Urothelium cell line (cell line): Measurements from ENCODE around the gene ADCY2.
A peak's percentile ranks its signal among the peaks of the same experiment; 100 is the strongest.

ENCODE experiments used
- DNase-seq: peaks from one replicate; pipeline ENCODE4 v3.0.0; 2011; ENCODE audit warnings: low spot score, mixed read lengths
- FAIRE-seq: peaks from 2 replicates; lab custom pipeline; 2011; peaks lifted over from hg19 to GRCh38; lab: Jason Lieb, UNC

Gene ADCY2

DNA sequence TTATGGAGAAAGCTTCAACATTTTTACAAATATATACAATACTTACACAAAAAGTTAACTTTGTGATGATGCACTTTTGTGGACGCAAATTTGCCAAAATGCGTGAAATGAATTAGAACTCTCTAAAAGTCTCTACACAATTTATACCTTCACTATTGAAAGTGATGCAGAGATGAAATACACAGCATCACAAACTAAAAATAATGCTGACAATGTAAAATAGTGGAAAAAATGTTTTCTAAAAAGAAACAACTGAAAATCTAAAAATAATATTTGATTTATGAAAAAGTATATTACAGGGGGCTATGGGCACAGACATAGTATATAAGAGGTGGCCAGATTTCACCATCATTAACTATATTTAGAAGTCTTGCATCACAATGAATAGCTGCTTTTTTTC, 188.8 kb downstream of the ADCY2 start:
- no peak for DNase-seq
- no peak for FAIRE-seq

- DNase-seq (no peak), FAIRE-seq (no peak)
Measured at GRCh38 chr5:7585807-7586206, 189.9 kb downstream of the ADCY2 start.

DNA sequence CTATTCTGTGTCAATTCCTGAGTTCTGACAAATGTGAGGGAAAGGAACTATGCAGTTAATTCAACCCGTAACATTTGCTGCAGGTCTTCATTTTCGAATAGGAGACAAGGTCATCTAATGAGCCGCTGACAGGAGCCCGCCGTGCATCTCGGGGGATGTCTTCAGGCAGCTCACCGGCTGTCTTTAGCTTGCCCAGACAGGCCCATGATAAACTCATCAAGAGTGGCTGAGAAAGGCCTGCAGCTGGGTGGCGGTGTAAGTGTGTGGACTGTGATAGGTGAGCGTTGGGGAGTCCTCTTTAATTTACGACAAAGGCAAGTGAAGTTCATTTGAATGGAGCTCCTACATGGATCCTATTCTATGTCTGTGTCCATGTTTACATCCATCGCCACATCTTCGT, 190.5 kb downstream of the ADCY2 start:
- FAIRE-seq (no peak), DNase-seq (no peak)

GRCh38 chr5:7589800-7590199, 193.9 kb downstream of the ADCY2 start:
- FAIRE-seq: no peak
- no peak for DNase-seq

DNA sequence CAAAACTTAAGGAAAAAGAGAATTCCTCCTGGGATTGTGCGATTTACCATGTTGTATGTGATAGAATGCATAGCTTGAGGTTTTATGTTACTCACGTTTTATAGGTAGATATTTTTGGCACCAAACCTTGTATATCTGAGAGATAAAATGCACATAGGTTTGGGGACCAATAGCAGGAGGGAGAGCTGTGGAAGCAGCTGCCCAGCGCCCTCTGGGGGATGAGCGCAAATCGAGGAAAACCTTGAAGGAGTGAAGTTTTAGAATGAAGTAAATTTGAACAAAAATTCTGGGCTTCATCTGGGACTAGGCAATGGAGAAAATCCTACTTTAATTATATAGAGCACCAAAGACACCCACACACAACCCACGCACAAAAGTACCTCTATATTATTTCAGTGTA, 197.0 kb downstream of the ADCY2 start:
- no peak for FAIRE-seq
- no peak for DNase-seq

- FAIRE-seq: peak; percentile 23
Measured at GRCh38 chr5:7597059-7597642, 201.2 kb downstream of the ADCY2 start.

DNA sequence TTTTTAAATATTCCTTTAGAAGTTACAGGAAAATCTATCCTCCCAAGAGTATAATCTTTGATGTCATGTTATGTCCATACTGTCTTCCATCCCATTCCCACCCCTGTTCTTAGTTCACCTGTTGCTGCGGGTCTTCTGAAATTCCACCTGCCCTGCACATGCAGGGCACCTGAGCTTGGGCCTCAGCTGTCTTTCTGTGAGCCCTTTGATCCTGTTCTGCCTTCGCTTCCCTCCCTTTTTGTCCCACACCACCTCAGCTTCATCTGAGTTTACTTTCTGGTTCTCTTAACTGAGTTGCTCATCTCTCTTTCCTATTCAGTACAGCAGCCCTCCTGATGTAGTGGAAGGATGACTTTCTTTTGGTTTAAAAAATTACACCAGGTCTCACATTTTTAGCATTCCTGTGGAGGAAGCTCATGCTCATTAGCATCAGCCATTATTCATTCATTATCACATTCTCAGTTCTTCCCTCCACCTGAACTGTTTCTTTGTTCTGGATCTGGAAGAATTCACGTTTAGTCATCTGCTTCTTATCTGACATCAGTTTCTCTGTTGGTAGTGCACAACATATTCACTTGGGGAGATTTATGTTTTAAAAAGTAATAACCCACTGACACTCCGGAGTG, 211.0 kb downstream of the ADCY2 start:
- FAIRE-seq (no peak), DNase-seq (no peak)

More at GRCh38 chr5:7597059-7597642, 201.2 kb downstream of the ADCY2 start:
- DNase-seq: peak; percentile 64

GRCh38 chr5:7608772-7609171, 212.8 kb downstream of the ADCY2 start:
- FAIRE-seq: no peak
- no peak for DNase-seq

- DNase-seq (no peak), FAIRE-seq (no peak)
Measured at GRCh38 chr5:7609726-7610125, 213.8 kb downstream of the ADCY2 start.

GRCh38 chr5:7610531-7611177, 214.7 kb downstream of the ADCY2 start:
- DNase-seq: no peak
- no peak for FAIRE-seq

DNA sequence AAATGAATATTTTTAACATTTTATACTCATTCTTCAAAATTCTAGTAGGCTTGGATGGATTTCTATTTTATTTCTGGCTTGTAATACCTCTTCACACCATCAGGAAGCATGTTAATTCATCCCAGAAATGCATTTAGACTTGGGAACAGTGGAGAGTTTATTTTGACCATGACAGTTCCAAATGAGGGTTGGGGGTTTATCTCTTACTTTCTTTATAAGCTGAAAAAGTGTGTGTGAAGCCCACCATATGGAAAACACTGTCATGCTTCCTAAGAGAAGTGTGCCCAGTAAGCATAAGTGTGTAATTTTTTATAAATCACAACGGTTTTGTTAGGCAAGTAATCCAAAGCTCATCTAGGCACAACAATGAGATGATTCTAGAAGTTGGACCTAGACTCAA, 215.6 kb downstream of the ADCY2 start:
- no peak for FAIRE-seq
- no peak for DNase-seq

GRCh38 chr5:7615566-7616061, 219.7 kb downstream of the ADCY2 start:
- peak; percentile 23 for DNase-seq
- FAIRE-seq: no peak

DNA sequence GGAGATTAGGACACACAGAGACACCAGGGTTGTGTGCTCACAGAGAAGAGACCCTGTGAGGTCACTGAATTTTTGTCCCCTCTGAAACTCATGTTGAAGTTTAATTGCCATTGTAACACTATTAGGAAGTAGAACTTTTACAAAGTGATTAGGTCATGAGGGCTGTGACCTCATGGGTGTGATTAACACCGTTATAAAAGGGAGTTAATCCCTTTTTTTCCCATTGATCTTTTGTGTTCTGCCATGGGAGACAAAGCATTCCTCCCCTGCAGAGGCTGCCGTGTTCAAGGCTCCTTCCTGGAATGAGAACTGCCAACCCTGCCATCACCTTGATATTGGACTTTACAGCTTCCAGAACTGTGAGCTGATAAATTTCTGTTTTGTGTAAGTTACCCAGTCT, 221.0 kb downstream of the ADCY2 start:
- DNase-seq (no peak), FAIRE-seq (no peak)

- FAIRE-seq (no peak), DNase-seq (no peak)
Measured at GRCh38 chr5:7622498-7622897, 226.6 kb downstream of the ADCY2 start.

DNA sequence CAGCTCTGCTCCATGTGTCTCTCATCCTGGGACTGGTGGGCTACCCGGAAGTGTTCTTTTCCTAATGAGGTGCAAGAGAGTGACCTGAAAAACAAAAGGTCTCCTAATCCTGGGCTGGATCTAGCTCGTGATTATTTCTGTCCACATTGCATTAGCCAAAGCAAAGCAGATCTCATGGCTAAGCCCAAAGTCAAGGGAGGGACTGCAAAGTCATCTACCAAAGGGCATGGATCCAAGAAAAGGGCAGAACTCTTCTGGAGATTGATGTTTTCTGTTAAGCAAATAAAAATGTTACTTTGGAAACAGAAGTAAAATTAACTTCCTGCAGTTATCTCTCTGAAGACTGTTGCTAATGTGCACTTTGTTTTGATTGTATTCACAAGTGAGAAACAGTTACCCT, 229.8 kb downstream of the ADCY2 start:
- FAIRE-seq (no peak), DNase-seq (no peak)

DNA sequence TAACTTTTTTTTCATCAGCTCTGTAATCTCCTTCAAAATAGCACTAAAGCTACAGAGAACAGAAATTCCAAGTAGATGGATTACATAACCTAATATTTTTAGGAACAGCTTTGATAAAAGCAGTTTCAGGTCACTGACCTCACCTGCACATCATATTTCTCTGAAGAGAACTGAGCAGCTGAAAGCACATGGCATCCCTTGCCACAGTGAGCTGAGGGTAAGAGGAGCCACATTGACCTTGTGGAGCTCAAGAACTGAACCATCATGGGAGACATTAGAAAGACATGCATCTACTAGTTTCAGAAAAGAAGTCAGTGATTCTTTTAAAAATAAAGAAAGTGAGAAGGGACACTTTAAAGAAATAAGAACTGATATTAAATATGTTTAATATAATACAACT, 232.3 kb downstream of the ADCY2 start:
- FAIRE-seq (no peak), DNase-seq (no peak)

DNA sequence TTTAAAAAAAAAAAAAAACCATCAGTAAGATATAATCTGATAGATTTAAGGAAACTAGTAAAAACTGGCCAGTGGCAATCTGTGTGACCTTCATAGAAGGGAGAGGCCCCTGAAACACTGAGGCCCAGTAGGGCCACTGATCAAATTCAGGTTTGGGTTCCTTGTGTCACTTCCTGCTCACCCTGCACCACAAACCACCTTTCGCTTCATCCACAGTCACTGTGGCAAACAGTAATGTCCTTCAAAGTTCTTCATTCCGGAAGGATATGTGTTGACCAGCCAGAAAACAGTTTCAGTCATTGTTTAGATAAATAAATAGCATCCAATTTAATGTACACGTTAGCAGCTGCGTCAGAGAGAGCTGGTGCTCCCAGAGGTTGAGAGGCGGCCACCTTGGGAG, 232.9 kb downstream of the ADCY2 start:
- FAIRE-seq: no peak

GRCh38 chr5:7629561-7629960, 233.6 kb downstream of the ADCY2 start:
- FAIRE-seq (no peak), DNase-seq (no peak)

More for the DNA sequence above, 232.9 kb downstream of the ADCY2 start:
- DNase-seq: no peak

DNA sequence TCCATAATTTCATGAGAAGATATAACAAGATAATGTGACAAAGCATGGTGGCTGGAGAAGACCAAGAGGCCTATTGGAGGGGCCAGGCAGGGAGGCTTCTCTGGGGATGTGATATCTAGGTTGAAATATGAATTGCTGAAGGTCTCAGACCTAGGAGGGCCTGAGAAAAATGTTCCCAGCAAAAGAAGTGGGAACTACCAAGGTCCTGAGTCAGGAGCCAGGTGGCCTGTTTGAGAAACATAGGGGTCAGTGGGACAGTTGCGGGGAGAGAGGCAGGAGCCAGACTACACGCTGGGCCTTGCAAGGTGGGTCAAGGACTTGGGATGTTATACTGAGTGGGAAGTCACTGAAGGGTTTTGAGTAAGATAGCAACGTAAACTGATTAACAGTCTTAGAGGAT, 238.9 kb downstream of the ADCY2 start:
- DNase-seq (no peak), FAIRE-seq (no peak)

DNA sequence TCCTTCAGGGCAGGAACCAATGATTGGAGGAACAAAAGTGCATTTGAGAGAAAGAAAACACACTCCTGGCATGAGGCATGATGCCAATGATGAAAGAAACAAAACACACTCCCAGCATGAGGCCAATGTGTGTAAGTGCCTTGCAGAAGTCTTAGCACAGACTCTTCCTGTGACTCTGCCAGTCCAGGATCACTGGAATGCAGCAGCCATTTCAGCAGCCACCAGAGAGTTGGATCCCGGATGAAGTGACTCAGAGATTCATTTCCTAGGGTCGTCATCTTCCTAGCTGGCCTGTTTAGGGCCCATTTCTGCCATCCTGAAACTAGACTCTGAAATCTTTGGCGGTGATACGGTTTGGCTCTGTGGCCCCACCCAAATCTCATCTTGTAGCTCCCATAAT, 242.5 kb downstream of the ADCY2 start:
- DNase-seq (peak; percentile 43), FAIRE-seq (no peak)

DNA sequence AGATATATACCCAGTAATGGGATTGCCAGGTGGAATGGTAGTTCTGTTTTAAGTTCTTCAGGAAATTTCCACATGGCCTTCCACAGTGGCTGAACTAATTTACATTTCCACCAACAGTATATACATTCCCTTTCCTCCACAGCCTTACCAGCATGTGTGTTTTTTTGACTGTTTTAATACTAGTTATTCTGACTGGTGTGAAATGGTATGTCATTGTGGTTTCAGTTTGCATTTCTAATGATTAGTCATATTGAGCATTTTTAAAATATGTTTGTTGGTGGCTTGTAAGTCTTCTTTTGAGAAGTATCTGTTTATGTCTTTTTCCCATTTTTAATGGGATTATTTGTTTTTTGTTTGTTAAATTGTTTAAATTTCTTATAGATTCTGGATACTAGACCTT, 246.1 kb downstream of the ADCY2 start:
- FAIRE-seq: no peak
- DNase-seq: no peak

DNA sequence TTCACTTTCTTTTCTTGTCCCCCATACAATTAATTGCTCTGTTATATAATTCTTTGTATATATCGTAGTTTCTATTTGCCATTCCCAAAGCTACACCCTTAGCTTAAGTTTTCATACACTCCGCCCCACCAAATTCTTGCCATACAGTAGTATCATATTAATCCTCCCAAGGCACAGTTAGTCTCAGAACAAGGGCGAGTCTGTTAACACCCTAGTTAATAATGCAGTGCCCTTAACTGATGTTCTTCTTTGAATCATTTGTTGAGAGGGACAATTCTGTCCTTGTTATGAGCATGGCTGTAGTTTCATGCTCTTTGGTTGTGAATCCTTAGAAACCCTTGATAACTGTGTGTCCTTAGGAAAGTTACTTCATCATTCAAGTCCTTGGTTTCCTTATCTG, 248.8 kb downstream of the ADCY2 start:
- DNase-seq (no peak), FAIRE-seq (no peak)
